ENCODE data around the gene CCL2.
"Not testable (repeated sequence)": the region's sequence is repeated elsewhere in the genome, so short reads cannot be mapped to it uniquely, and the experiment has no call there.

- TF ChIP-seq EZH2 (IDR thresholded peaks at IDR 0.05; ENCODE audit: insufficient read depth, poor library complexity, severe bottlenecking); EZH2phosphoT487 (IDR thresholded peaks at IDR 0.05; ENCODE audit: insufficient read depth, low read depth): not testable (repeated sequence)
These were observed 27.8 kb upstream of the CCL2 start for GRCh38 chr17:34227293-34227692.

Data from GM23248 (cell line).